GM19452 (cell line): ENCODE measurements around the gene HDGFL2.

Experiments
- ATAC-seq: cut with Tn5 transposase; IDR thresholded peaks from one replicate; pipeline ENCODE4 v1.9.1; 2021; ENCODE audit not compliant: unreplicated experiment

The HDGFL2 gene

DNA sequence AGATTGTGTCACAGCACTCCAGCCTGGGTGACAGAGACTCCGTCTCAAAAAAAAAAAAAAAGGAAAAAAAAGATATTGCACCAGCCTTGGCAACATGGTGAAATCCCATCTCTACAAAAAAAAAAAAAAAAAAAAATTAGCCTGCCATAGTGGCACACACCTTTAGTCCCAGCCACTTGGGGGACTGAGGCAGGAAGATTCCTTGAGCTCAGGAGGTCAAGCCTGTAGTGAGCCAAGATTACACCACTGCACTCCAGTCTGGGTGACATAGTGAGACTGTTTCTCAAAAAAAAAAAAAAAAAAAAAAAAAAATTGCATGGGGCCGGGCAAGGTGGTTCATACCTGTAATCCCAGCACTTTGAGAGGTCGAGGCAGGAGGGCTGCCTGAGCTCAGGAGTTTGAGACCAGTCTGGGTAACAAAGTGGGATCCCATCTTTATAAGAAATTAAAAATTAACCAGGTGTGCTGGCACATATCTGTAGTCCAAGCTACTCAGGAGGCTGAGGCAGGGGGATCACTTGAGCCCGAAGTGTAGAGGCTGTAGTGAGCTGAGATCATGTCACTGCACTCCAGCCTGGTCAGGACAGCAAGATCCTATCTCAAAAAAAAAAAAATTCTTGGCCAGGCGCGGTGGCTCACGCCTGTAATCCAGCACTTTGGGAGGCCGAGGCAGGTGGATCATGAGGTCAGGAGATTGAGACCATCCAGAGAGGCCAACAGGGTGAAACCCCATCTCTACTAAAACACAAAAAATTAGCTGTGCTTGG is 7.1 kb upstream of the HDGFL2 start:
- no peak for ATAC-seq

GRCh38 chr19:4467835-4468234 is 4.3 kb upstream of the HDGFL2 start:
- ATAC-seq, result no peak

- ATAC-seq, result peak; percentile 82
Measured at GRCh38 chr19:4471403-4472173, 509 bp upstream of the HDGFL2 start.

DNA sequence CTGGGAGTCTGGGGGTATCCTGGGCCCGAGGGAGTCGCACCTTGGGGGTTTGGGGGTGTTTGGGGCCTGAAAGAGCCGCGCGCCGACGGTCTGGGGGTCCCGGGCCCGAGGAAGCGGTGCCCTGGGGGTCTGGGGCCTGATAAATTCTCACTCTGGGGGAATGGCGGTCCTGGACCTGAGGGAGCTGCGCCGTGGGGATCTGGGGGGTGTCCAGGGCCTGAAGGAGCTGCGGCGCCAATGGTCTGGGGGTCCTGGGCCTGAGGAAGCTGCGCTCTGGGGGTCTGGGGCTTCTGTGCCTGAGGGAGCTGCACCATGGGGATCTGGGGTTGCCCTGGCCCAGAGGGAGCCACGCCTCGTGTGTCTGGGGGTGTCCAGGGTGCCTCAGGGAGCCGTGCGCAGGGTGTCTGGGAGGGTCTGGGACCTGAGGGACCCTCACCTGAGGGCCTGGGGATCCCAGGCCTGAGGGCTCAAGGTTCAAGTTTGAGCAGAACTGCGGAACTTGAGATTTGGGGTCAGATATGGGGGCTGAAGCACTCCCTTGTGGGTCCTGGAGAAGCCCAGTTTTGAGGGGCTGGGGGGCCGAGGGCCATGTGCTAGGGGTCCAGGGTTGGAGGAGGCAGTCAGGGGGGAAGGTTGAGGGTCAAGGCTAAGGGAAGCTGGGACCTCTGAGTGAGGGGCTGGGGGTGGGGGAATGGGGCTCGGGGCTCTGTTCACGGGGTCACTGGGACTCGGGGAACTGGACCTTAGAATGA is 1.1 kb downstream of the HDGFL2 start:
- ATAC-seq, result no peak

DNA sequence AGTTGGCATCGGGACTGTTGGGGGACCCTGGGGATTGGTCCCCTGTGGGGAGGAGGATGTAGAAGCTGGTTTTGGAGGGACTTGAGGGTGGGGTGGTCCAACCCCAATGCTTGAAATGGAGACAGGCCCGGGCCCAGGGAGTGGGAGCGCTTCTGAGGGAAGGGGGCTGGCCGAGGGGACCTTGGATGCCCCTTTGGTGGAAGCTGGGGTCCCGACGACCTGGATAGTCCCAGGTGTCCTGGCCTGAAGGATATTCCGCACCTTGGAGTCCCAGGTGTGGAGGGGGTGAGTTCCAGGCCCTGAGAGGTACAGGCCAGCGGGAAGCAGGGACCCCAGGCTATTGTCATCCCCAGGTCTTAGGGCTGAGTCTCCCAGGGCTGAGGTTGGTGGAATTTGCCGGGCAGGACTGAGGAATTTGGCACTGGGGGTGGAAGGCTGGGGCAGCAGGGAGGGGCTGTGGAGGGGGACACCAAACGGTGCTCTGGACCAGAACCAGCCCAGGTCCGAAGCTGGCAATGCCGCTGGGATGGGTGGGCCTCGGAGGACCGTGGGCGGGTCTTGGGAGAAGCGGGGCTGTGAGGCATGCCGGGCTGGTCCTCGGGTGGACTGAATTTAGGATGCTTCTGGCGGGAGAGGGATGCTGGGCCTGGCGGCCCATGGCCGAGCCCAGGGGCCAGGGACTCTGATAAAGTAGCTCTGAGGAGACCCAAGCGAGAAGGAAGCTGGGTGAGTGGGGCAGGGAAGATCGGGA is 1.8 kb downstream of the HDGFL2 start:
- no peak for ATAC-seq

DNA sequence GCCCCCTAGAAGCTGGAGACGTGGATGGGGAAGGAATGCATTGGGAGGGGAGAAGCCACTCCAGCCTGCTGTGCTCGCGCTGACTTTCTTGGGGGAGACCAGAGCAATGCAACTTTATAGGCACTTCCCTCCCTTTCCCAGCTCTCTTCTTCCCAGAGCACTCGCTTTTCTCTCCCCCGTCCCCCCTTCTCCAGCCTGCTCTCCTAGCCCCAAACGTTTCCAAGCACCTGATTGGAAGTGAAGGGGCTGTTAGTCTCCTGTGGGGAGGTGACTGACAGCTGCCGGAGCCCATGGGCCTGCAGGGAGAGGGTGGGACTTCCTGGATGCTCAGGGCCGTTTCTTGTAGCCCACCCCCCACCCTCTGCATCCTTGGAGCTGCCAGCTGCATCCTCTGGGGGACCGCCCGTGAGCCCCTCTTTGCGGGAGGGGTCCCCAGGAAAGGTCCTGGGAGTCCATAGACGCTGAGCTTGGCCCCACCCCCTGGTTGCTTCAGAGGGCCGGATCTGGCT is 2.5 kb downstream of the HDGFL2 start:
- no peak for ATAC-seq

DNA sequence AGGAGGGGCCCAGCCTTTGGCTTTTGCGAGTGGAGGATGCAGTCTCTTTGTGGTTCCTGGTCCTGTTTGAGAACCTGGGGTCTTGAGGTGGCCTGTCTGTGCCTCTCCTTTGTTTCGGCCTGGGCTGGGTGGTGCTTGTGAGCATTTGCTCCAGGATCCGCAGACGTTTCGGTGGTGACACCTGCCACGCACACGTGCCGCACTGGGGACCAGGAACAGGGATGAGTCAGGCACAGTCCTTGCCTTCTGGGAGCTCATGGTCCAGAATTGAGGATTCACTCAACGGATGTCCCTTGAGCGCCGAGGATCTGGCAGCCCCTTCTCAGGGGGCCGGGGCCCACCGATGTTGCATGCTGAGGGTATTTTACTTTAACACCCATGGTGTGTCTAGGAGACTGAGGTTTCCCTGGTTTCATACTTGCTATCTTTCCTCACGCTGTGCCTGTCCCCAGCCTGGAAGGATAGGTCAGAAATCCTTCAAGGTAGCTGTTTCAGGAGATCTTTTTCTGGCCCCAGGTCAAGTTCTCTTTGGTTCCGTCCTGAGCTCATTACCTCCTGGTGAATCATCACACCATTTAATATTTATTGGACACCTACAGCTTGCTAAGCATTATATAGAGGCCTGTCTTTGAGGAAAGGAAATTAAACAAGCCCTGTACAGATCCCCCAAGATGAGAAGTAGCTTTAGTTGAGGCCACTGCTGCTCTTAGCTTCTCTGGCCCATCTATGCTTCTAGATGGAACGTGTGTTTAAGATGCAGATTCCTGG is 5.1 kb downstream of the HDGFL2 start:
- ATAC-seq, result no peak

- no peak for ATAC-seq
Measured at GRCh38 chr19:4482721-4483364, 10.7 kb downstream of the HDGFL2 start.

- ATAC-seq, result no peak
Measured at GRCh38 chr19:4483385-4483784, 11.3 kb downstream of the HDGFL2 start.

- no peak for ATAC-seq
Measured at GRCh38 chr19:4487572-4487971, 15.5 kb downstream of the HDGFL2 start.

- ATAC-seq, result no peak
Measured at GRCh38 chr19:4488496-4488895, 16.4 kb downstream of the HDGFL2 start.

DNA sequence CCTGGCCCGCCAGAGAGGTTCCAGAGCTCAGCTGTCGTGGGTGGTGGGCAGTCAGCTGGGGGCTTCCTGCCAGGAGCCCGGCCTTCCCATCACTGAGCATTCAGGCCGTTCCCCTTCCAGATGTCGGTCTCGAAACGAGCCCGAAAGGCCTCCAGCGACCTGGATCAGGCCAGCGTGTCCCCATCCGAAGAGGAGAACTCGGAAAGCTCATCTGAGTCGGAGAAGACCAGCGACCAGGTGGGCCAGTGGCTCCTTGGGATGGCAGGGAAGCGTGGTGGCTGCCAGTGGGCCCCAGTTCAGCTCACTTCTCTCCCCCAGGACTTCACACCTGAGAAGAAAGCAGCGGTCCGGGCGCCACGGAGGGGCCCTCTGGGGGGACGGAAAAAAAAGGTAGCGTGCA is 19.3 kb downstream of the HDGFL2 start:
- ATAC-seq, result no peak

GRCh38 chr19:4492337-4493103 is 20.4 kb downstream of the HDGFL2 start:
- no peak for ATAC-seq

DNA sequence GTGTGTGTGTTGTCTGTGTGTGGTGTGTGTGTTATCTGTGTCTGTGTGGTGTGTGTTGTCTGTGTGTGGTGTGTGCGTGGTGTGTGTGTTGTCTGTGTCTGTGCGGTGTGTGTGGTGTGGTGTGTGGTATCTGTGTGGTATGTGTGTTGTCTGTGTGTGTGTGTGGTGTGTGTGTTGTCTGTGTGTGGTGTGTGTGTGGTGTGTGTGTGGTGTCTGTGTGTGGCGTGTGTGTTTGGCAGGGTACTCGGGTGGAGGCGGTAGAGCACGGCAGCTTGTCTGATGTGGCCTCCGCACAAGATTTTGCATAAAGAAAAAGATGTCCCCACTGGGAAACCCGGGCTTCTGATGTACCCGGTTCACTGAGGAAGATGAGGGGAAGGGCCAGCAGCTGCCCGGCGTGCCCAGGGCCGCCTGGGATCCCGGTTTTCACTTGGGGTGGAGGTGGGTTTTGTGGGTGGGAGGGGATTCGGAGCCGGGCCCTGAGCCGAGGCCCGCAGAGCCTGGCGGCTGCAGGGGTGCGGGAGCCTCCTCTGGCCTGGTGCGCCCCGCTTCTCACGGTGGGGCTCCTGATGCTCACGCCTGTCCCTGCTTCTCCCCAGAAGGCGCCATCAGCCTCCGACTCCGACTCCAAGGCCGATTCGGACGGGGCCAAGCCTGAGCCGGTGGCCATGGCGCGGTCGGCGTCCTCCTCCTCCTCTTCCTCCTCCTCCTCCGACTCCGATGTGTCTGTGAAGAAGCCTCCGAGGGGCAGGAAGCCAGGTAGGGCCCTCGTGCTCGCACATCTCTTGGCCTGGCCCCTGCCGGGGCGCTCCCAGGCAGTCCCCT is 21.2 kb downstream of the HDGFL2 start:
- ATAC-seq, result no peak

DNA sequence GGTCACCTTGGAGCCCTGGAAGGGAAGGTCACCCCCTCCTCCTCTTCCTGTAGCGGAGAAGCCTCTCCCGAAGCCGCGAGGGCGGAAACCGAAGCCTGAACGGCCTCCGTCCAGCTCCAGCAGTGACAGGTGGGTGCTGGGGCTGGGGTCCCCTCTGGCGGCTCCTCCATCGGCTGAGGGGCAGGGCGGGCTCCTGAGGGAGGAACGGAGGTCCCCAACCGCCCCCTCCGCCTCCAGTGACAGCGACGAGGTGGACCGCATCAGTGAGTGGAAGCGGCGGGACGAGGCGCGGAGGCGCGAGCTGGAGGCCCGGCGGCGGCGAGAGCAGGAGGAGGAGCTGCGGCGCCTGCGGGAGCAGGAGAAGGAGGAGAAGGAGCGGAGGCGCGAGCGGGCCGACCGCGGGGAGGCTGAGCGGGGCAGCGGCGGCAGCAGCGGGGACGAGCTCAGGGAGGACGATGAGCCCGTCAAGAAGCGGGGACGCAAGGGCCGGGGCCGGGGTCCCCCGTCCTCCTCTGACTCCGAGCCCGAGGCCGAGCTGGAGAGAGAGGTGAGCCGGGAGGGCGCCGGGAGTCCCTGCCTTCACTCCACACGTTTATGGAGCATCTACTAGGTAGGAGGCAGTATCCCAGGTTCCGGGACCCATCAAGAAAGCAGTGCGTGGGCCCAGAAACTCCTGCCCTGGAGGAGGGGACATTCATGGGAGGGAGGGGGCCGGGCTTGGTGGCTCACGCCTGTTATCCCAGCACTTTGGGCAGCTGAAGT is 22.0 kb downstream of the HDGFL2 start:
- ATAC-seq, result no peak

DNA sequence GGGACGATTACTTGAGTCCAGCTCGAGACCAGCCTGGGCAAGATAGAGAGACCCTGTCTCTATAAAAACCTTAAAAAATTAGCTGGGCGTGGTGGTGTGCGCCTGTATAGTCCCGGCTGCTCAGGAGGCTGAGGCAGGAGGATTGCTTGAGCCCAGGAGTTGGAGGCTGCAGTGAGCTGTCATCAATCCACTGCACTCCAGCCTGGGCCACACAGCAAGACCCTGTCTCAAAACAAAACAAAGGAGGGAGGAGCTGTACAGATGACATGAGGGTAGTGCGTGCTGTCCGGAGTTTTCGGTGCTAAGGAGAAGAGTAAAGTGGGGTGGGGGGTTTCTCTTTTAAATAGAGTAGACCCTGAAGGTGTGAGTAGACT is 22.6 kb downstream of the HDGFL2 start:
- no peak for ATAC-seq

GRCh38 chr19:4495471-4495870 is 23.4 kb downstream of the HDGFL2 start:
- no peak for ATAC-seq
